HCT116 (cell line): Measurements from ENCODE around the gene USP30. TPM values are rescaled to one million over a fixed set of nuclear protein-coding genes. Genes with fewer than 3 reads are reported as not detected.
"Not testable (repeated sequence)": the region's sequence is repeated elsewhere in the genome, so short reads cannot be mapped to it uniquely, and the experiment has no call there.

Source experiments
- ATAC-seq: fragments of 200-7000 bp; cut with Tn5 transposase; 2 replicates; pipeline ENCODE4 v1.9.1; 2020; ENCODE audit warnings: mild to moderate bottlenecking, moderate library complexity
- BruUV-seq: library from RNA; stranded (reverse); fragments of 400-500 nt; replicated peaks from 2 replicates; lab custom pipeline; 2021; lab: Mats Ljungman, UMichigan
- CTCF ChIA-PET: fragments of 300-600 bp; sonication (Branson Sonifier 250); formaldehyde crosslinking; loops from one replicate; lab custom pipeline; 2021; ENCODE audit warnings: antibody characterized with exemption; lab: Charles Lee
- POLR2A ChIA-PET: fragments of 300-600, 350-600 bp; sonication (Branson Sonifier 250); formaldehyde crosslinking; loops from one replicate; lab custom pipeline; 2021; ENCODE audit warnings: antibody characterized with exemption; lab: Charles Lee
- RAD21 ChIA-PET, 2 experiments: fragments of 300-600 bp; sonication (Branson Sonifier 250); formaldehyde crosslinking; loops; one replicate each; lab custom pipeline; 2023; ENCODE audit warnings: low total read pairs in 2 of 2; ENCODE audit not compliant: uncharacterized antibody in 2 of 2, unreplicated experiment in 2 of 2, low non-redundant PET in 1 of 2; lab: Charles Lee
- DNase-seq: peaks from one replicate; pipeline ENCODE4 v3.0.0-alpha.2; 2010; ENCODE audit warnings: low read depth, low spot score
- H2AFZ ChIP-seq: fragments of 200-600 bp; shearing (Covaris generic), sonication (generic); 2 replicates; pipeline ENCODE4 v1.6.1; 2017; ENCODE audit warnings: low read depth, mixed run types, mixed read lengths, antibody characterized with exemption, low read length; ENCODE audit not compliant: poor library complexity, severe bottlenecking
- H3K27ac ChIP-seq: 2 replicates; pipeline ENCODE4 v1.5.1; 2012; ENCODE audit warnings: low read depth, low read length
- H3K27me3 ChIP-seq: fragments of 200-600 bp; sonication (generic); 2 replicates; pipeline ENCODE4 v1.6.1; 2016; ENCODE audit warnings: mixed run types, low read length, mixed read lengths; ENCODE audit not compliant: insufficient read depth
- H3K36me3 ChIP-seq, 2 experiments: fragments of 200-500 bp in 1 of 2; fragments of 200-600 bp in 1 of 2; sonication (Bioruptor generic) in 1 of 2; sonication (generic) in 1 of 2; 2 replicates each; pipeline versions ENCODE4 v1.5.1 to v1.6.1; 2014 to 2016; ENCODE audit warnings: low read length in 2 of 2, inconsistent platforms in 1 of 2, mixed read lengths in 1 of 2, mixed run types in 1 of 2; ENCODE audit not compliant: insufficient read depth in 2 of 2, control insufficient read depth in 1 of 2
- H3K4me1 ChIP-seq, 2 experiments: fragments of 200-600 bp in 1 of 2; sonication (generic) in 1 of 2; 2 replicates each; pipeline versions ENCODE4 v1.5.1 to v1.6.1; 2012 to 2017; ENCODE audit warnings: low read length in 2 of 2, inconsistent platforms in 1 of 2, mild to moderate bottlenecking in 1 of 2, mixed read lengths in 1 of 2, mixed run types in 1 of 2, moderate library complexity in 1 of 2; ENCODE audit not compliant: insufficient read depth in 2 of 2, control insufficient read depth in 1 of 2
- H3K4me2 ChIP-seq: fragments of 200-600 bp; sonication (generic); 2 replicates; pipeline ENCODE4 v1.6.1; 2017; ENCODE audit warnings: mixed run types, low read length, mixed read lengths
- H3K4me3 ChIP-seq, 2 experiments: fragments of 200-600 bp in 1 of 2; sonication (generic) in 1 of 2; replicated peaks in 1 of 2; 2 replicates each; pipeline ENCODE4 v1.5.1; 2011 to 2016; ENCODE audit warnings: low read length in 2 of 2, control low read depth in 1 of 2, low read depth in 1 of 2, mild to moderate bottlenecking in 1 of 2, mixed read lengths in 1 of 2, mixed run types in 1 of 2
- H3K79me2 ChIP-seq: fragments of 200-600 bp; sonication (generic); 2 replicates; pipeline ENCODE4 v1.6.1; 2017; ENCODE audit warnings: mild to moderate bottlenecking, mixed run types, low read length, moderate library complexity, mixed read lengths; ENCODE audit not compliant: insufficient read depth
- H3K9ac ChIP-seq: fragments of 200-600 bp; sonication (generic); 2 replicates; pipeline ENCODE4 v1.6.1; 2016; ENCODE audit warnings: low read length, mixed read lengths
- H3K9me2 ChIP-seq: fragments of 200-600 bp; sonication (generic), shearing (Covaris generic); 2 replicates; pipeline ENCODE4 v1.6.1; 2017; ENCODE audit warnings: mixed run types, mild to moderate bottlenecking, moderate library complexity; ENCODE audit not compliant: insufficient read depth
- H3K9me3 ChIP-seq, 2 experiments: fragments of 200-500 bp in 1 of 2; fragments of 200-600 bp in 1 of 2; sonication (Bioruptor generic) in 1 of 2; sonication (generic) in 1 of 2; 2 replicates each; pipeline ENCODE4 v1.6.1; 2014 to 2017; ENCODE audit warnings: low read length in 2 of 2, mixed read lengths in 2 of 2, inconsistent platforms in 1 of 2, low read depth in 1 of 2, mild to moderate bottlenecking in 1 of 2, mixed run types in 1 of 2, moderate library complexity in 1 of 2; ENCODE audit not compliant: control insufficient read depth in 1 of 2, insufficient read depth in 1 of 2
- H4K20me1 ChIP-seq: fragments of 200-600 bp; sonication (generic), shearing (Covaris generic); 2 replicates; pipeline ENCODE4 v1.6.1; 2017; ENCODE audit warnings: mixed run types, mild to moderate bottlenecking, moderate library complexity; ENCODE audit not compliant: insufficient read depth
- CBX3 ChIP-seq: IDR thresholded peaks from 2 replicates; pipeline ENCODE4 v1.6.1; 2012; ENCODE audit warnings: low read depth
- EGR1 ChIP-seq: IDR thresholded peaks from 2 replicates; pipeline ENCODE4 v1.6.1; 2012; ENCODE audit warnings: low read depth
- ELF1 ChIP-seq: IDR thresholded peaks from 2 replicates; pipeline ENCODE4 v1.6.1; 2012; ENCODE audit warnings: low read depth, borderline replicate concordance
- EZH2 ChIP-seq: fragments of 200-600 bp; sonication (generic); IDR thresholded peaks from 2 replicates; pipeline ENCODE4 v1.6.1; 2017; ENCODE audit warnings: antibody characterized with exemption, mixed run types
- EZH2phosphoT487 ChIP-seq: fragments of 200-600 bp; IDR thresholded peaks from 2 replicates; pipeline ENCODE4 v1.6.1; 2018; ENCODE audit warnings: antibody characterized with exemption, borderline replicate concordance
- FOSL1 ChIP-seq: IDR thresholded peaks from 2 replicates; pipeline ENCODE4 v1.6.1; 2012; ENCODE audit warnings: low read depth
- JUND ChIP-seq: IDR thresholded peaks from 2 replicates; pipeline ENCODE4 v1.6.1; 2012
- POLR2A ChIP-seq: IDR thresholded peaks from 2 replicates; pipeline ENCODE4 v1.7.0; 2011; ENCODE audit warnings: borderline replicate concordance; ENCODE audit not compliant: insufficient read depth, insufficient read length; ENCODE audit errors: extremely low read depth
- SIN3A ChIP-seq: IDR thresholded peaks from 2 replicates; pipeline ENCODE4 v1.6.1; 2012; ENCODE audit warnings: low read depth
- SP1 ChIP-seq: IDR thresholded peaks from 2 replicates; pipeline ENCODE4 v1.6.1; 2012; ENCODE audit warnings: low read depth
- SRF ChIP-seq: IDR thresholded peaks from 2 replicates; pipeline ENCODE4 v1.6.1; 2012; ENCODE audit warnings: low read depth
- TCF7L2 ChIP-seq: IDR thresholded peaks from 2 replicates; pipeline ENCODE4 v1.7.0; 2011; ENCODE audit warnings: borderline replicate concordance, inconsistent platforms; ENCODE audit not compliant: insufficient read depth, insufficient read length; ENCODE audit errors: extremely low read depth
- YY1 ChIP-seq: IDR thresholded peaks from 2 replicates; pipeline ENCODE4 v1.6.1; 2011; ENCODE audit warnings: low read length, low read depth, moderate library complexity, mild to moderate bottlenecking; ENCODE audit not compliant: insufficient replicate concordance; ENCODE audit errors: extremely low read depth
- ZFX ChIP-seq: fragments of 450-650 bp; IDR thresholded peaks from 2 replicates; pipeline ENCODE4 v1.6.1; 2017
- ZNF274 ChIP-seq: fragments of 200-500 bp; sonication (Bioruptor generic); IDR thresholded peaks from 2 replicates; pipeline ENCODE4 v1.6.1; 2014; ENCODE audit warnings: mild to moderate bottlenecking, low read depth, low read length, inconsistent platforms
- intact Hi-C: fragments of 100-400 bp; cut with micrococcal nuclease; formaldehyde crosslinking; loops from 2 replicates; pipeline ENCODE4 v1.10.0; 2022
- total RNA-seq: library from RNA; stranded (reverse); gene quantifications from one replicate; pipeline ENCODE4 v1.2.1, GENCODE V29; 2021; ENCODE audit not compliant: unreplicated experiment
- TF ChIP-seq, protein P1 (sequence below), 3 experiments: fragments of 200-600 bp in 1 of 3; sonication (generic) in 1 of 3; IDR thresholded peaks in 2 of 3; conservative IDR thresholded peaks in 1 of 3; 2 replicates each; pipeline ENCODE4 v1.5.1; 2012 to 2017; ENCODE audit warnings: low read depth in 2 of 3, low read length in 2 of 3, antibody characterized with exemption in 1 of 3, borderline replicate concordance in 1 of 3, control low read depth in 1 of 3, mild to moderate bottlenecking in 1 of 3, mixed read lengths in 1 of 3, mixed run types in 1 of 3, moderate library complexity in 1 of 3; ENCODE audit not compliant: insufficient read depth in 1 of 3
- TF ChIP-seq, protein P2 (sequence below): IDR thresholded peaks from 2 replicates; pipeline ENCODE4 v1.6.1; 2012
- TF ChIP-seq, protein P3 (sequence below): IDR thresholded peaks from 2 replicates; pipeline ENCODE4 v1.6.1; 2011; ENCODE audit warnings: mild to moderate bottlenecking, low read length, moderate library complexity; ENCODE audit not compliant: insufficient replicate concordance; ENCODE audit errors: extremely low read depth

USP30 gene
- total RNA-seq, 1 experiment from 2014 or later, result 9.2 TPM

DNA sequence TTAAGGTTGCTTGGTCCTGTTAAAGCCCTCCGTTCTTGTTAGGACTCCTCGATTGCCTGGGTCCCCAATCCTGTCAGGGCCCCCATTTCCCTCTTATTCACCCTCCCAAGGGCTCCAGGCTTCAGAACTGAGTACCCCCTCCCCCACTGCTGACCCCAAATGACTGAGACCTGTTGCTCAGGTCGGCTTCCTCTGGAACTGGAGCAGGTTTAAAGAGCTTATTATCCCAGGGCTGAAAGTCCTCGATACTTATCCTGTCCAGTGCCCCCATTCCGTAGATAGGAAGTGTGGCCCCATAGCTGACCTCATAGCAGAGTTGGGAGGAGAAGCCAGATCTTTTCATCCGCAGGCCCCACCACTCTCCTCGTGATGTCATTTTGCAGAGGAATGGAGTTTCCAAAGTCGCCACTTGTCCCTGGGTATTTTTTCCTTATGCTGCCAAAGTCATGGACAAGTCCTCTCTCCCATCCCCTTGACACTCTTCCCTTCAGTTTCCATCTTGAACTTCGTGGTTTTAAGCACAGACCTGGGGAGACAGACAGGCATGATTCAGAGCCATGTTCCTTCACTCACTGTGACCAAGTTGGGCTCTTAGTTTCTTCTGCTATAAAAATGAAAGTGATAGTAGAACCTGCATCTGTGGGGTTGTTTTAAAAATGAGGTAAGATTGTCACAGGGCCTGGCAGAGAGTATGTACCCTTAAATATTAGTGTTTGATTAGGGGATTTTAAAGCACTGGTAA is 1.2 kb downstream of the USP30 start:
- DNase-seq (no peak), ATAC-seq (no peak)
- Histone ChIP-seq H3K36me3 (no peaks in the 10 kb centered on the region), H3K27ac (no peak overlapping the region), H3K4me3 (peak overlapping the region; percentile 79 to 91), H3K79me2 (no peaks in the 10 kb centered on the region), H3K9me2 (no peaks in the 10 kb centered on the region), H3K27me3 (no peaks in the 10 kb centered on the region), H3K9ac (peak overlapping the region; percentile 63), H3K4me1 (peaks cover 6 to 13% of the 10 kb centered on the region in 2 experiments; a peak in 2 of 4 replicates), H3K4me2 (peak overlapping the region; percentile 98), H2AFZ (no peak overlapping the region), H3K9me3 (no peaks in the 10 kb centered on the region), H4K20me1 (no peaks in the 10 kb centered on the region)
- intact Hi-C loops, result no loop called here
- POLR2A ChIA-PET, result no interaction called here
- BruUV-seq, result no TSS peak
- TF ChIP-seq EZH2phosphoT487, result no peak
- no peak for TF ChIP-seq EGR1
- no peak for TF ChIP-seq JUND
- no peak for TF ChIP-seq SIN3A
- TF ChIP-seq YY1, result no peak
- TF ChIP-seq CBX3, result no peak
- no peak for TF ChIP-seq ELF1
- no peak for TF ChIP-seq SRF
- TF ChIP-seq FOSL1, result no peak
- TF ChIP-seq ZFX, result no peak
- TF ChIP-seq, protein P1, sequence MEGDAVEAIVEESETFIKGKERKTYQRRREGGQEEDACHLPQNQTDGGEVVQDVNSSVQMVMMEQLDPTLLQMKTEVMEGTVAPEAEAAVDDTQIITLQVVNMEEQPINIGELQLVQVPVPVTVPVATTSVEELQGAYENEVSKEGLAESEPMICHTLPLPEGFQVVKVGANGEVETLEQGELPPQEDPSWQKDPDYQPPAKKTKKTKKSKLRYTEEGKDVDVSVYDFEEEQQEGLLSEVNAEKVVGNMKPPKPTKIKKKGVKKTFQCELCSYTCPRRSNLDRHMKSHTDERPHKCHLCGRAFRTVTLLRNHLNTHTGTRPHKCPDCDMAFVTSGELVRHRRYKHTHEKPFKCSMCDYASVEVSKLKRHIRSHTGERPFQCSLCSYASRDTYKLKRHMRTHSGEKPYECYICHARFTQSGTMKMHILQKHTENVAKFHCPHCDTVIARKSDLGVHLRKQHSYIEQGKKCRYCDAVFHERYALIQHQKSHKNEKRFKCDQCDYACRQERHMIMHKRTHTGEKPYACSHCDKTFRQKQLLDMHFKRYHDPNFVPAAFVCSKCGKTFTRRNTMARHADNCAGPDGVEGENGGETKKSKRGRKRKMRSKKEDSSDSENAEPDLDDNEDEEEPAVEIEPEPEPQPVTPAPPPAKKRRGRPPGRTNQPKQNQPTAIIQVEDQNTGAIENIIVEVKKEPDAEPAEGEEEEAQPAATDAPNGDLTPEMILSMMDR (IDR thresholded peaks at IDR 0.05 in 2 of 3, conservative IDR thresholded peaks at IDR 0.05 in 1 of 3; ENCODE audit: borderline replicate concordance in 1 of 3, insufficient read depth in 1 of 3, low read depth in 2 of 3, low read length in 2 of 3), result no peak
- TF ChIP-seq, protein P2, sequence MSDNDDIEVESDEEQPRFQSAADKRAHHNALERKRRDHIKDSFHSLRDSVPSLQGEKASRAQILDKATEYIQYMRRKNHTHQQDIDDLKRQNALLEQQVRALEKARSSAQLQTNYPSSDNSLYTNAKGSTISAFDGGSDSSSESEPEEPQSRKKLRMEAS, result no peak
- TF ChIP-seq SP1, result no peak
- TF ChIP-seq EZH2, result no peak
- TF ChIP-seq TCF7L2, result no peak
- TF ChIP-seq, protein P3, sequence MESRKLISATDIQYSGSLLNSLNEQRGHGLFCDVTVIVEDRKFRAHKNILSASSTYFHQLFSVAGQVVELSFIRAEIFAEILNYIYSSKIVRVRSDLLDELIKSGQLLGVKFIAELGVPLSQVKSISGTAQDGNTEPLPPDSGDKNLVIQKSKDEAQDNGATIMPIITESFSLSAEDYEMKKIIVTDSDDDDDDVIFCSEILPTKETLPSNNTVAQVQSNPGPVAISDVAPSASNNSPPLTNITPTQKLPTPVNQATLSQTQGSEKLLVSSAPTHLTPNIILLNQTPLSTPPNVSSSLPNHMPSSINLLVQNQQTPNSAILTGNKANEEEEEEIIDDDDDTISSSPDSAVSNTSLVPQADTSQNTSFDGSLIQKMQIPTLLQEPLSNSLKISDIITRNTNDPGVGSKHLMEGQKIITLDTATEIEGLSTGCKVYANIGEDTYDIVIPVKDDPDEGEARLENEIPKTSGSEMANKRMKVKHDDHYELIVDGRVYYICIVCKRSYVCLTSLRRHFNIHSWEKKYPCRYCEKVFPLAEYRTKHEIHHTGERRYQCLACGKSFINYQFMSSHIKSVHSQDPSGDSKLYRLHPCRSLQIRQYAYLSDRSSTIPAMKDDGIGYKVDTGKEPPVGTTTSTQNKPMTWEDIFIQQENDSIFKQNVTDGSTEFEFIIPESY, result no peak
- no peak for TF ChIP-seq POLR2A
- no peak for TF ChIP-seq ZNF274
- CTCF ChIA-PET, result interaction anchor here (0.9 kb wide), 1 partner anchor 16 kb away, joined by 3 read pairs; no protein-coding TSS in a partner anchor
- RAD21 ChIA-PET, result no interaction called here

DNA sequence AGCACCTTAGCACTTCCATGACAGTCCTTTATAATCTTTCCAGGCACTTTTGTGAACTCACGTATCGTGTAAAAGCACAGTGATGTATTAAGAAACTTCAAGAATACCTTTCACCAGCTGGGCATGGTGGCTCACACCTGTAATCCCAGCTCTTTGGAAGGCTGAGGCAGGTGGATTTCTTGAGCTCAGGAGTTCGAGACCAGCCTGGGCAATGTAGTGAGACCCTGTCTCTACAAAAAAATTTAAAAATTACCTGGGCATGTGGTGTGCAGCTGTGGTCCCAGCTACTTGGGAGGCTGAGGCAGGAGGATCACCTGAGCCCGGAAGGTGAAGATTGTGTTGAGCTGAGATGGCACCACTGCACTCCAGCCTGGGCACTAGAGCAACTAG is 1.7 kb downstream of the USP30 start:
- POLR2A ChIA-PET, DNase-seq, H3K27ac ChIP-seq, ATAC-seq, H4K20me1 ChIP-seq, intact Hi-C loops, H3K4me3 ChIP-seq, H3K9ac ChIP-seq, H3K36me3 ChIP-seq, BruUV-seq, H3K79me2 ChIP-seq, H2AFZ ChIP-seq, H3K9me2 ChIP-seq, RAD21 ChIA-PET, H3K27me3 ChIP-seq, H3K9me3 ChIP-seq: not testable (repeated sequence)
- peaks cover 6 to 13% of the 10 kb centered on the region in 2 experiments; a peak in 2 of 4 replicates for H3K4me1 ChIP-seq
- H3K4me2 ChIP-seq, result peak overlapping the region; percentile 98
- CTCF ChIA-PET, result interaction anchor here (0.9 kb wide), 1 partner anchor 16 kb away, joined by 3 read pairs; no protein-coding TSS in a partner anchor
